ENCODE results near the gene CERS6.

GRCh38 chr2:168439536-168439935 is 16.5 kb upstream of the CERS6 start:
- TF ChIP-seq FOXM1 (IDR thresholded peaks at IDR 0.05; ENCODE audit: borderline replicate concordance) (no peak), ZNF384 (IDR thresholded peaks at IDR 0.05) (no peak), SP1 (IDR thresholded peaks at IDR 0.05) (no peak), ELF4 (IDR thresholded peaks at IDR 0.05) (no peak), TARDBP (IDR thresholded peaks at IDR 0.05) (no peak)

Measured in HEK293T (cell line).